HL-60 (cell line): ENCODE data around the gene ATG2B.

ENCODE experiments used
- GABPA ChIP-seq: IDR thresholded peaks from 2 replicates; pipeline ENCODE4 v1.6.1; 2012; ENCODE audit warnings: low read depth
- POLR2AphosphoS5 ChIP-seq: IDR thresholded peaks from 2 replicates; pipeline ENCODE4 v1.6.1; 2012; ENCODE audit warnings: low read depth
- REST ChIP-seq: IDR thresholded peaks from 2 replicates; pipeline ENCODE4 v1.6.1; 2012; ENCODE audit warnings: low read depth; ENCODE audit not compliant: insufficient replicate concordance
- TF ChIP-seq, protein P1 (sequence below): IDR thresholded peaks from one replicate; pipeline ENCODE4 v1.5.1; 2011; ENCODE audit warnings: low read length, control low read depth, inconsistent platforms; ENCODE audit not compliant: insufficient read depth

DNA sequence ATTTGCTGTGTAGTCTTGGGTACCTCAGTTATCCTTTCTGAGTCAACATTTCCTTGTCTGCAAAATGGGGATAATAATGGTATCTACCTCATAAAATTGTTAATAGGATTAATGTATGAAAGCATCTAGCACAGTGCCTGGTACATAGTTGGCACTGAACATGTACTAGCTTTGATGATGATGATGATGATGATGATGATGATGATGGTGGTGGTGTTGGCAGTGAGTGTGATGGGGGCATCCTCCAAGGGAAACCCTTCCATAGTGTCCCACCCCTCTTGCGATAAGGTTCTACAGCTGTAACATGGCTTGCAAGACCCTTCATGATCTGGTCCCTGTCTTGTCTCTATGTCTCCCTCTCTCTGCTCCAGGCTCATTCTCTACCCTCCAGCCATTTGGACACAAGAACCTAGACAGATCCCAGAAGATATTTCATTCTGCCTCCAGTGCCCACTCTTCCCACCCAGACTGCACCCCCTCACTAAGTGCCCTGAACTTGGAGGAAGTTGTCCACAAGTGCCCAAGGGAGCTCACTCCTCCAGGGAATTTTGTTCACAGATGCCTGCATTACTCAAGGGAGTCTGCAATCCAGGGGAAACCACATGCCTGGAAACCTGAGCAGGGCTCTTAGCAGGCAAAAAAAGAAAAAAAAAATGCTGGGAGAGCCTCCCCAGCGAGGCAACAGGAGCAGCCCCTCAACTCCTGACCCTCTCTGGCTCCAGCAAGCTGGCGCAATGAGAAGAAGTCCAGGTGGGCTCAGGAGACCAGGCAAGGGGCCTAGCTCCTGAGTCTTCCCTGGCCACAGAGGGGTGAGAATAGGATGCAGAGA is 117.2 kb downstream of the ATG2B start:
- TF ChIP-seq, protein P1, sequence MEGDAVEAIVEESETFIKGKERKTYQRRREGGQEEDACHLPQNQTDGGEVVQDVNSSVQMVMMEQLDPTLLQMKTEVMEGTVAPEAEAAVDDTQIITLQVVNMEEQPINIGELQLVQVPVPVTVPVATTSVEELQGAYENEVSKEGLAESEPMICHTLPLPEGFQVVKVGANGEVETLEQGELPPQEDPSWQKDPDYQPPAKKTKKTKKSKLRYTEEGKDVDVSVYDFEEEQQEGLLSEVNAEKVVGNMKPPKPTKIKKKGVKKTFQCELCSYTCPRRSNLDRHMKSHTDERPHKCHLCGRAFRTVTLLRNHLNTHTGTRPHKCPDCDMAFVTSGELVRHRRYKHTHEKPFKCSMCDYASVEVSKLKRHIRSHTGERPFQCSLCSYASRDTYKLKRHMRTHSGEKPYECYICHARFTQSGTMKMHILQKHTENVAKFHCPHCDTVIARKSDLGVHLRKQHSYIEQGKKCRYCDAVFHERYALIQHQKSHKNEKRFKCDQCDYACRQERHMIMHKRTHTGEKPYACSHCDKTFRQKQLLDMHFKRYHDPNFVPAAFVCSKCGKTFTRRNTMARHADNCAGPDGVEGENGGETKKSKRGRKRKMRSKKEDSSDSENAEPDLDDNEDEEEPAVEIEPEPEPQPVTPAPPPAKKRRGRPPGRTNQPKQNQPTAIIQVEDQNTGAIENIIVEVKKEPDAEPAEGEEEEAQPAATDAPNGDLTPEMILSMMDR: no peak
- TF ChIP-seq REST: no peak
- TF ChIP-seq POLR2AphosphoS5: no peak
- no peak for TF ChIP-seq GABPA
